ENCODE results near the gene LRCH1. TPM values are rescaled to one million over a fixed set of nuclear protein-coding genes. Genes with fewer than 3 reads are reported as not detected.
A peak's percentile ranks its signal among the peaks of the same experiment; 100 is the strongest.

The LRCH1 gene
- polyA plus RNA-seq, 3 donors: 30.4 to 37.4 (median 34.1) TPM

GRCh38 chr13:46604226-46604990 lies 51.4 kb downstream of the LRCH1 start:
- no peak for DNase-seq (ENCODE audit: extremely low read depth in 1 of 11, low read depth in 9 of 11, low spot score in 4 of 11)

GRCh38 chr13:46605076-46605824 lies 52.3 kb downstream of the LRCH1 start:
- no peak for DNase-seq (ENCODE audit: extremely low read depth in 1 of 11, low read depth in 9 of 11, low spot score in 4 of 11)

GRCh38 chr13:46605825-46606554 lies 53.0 kb downstream of the LRCH1 start:
- DNase-seq (ENCODE audit: extremely low read depth in 1 of 11, low read depth in 9 of 11, low spot score in 4 of 11): no peak

GRCh38 chr13:46606970-46607369 lies 54.0 kb downstream of the LRCH1 start:
- no peak for DNase-seq (ENCODE audit: extremely low read depth in 1 of 11, low read depth in 9 of 11, low spot score in 4 of 11)

GRCh38 chr13:46607768-46608564 lies 55.0 kb downstream of the LRCH1 start:
- no peak for DNase-seq (ENCODE audit: extremely low read depth in 1 of 11, low read depth in 9 of 11, low spot score in 4 of 11)

GRCh38 chr13:46609052-46609451 lies 56.1 kb downstream of the LRCH1 start:
- DNase-seq (ENCODE audit: extremely low read depth in 1 of 11, low read depth in 9 of 11, low spot score in 4 of 11): no peak

- no peak for DNase-seq (ENCODE audit: extremely low read depth in 1 of 11, low read depth in 9 of 11, low spot score in 4 of 11)
Observed at GRCh38 chr13:46609726-46610125, 56.8 kb downstream of the LRCH1 start.

- DNase-seq (ENCODE audit: extremely low read depth in 1 of 11, low read depth in 9 of 11, low spot score in 4 of 11): no peak
Observed at GRCh38 chr13:46612267-46612666, 59.3 kb downstream of the LRCH1 start.

GRCh38 chr13:46613409-46614049 lies 60.6 kb downstream of the LRCH1 start:
- DNase-seq (ENCODE audit: extremely low read depth in 1 of 11, low read depth in 9 of 11, low spot score in 4 of 11): no peak

- no peak for DNase-seq (ENCODE audit: extremely low read depth in 1 of 11, low read depth in 9 of 11, low spot score in 4 of 11)
Observed at GRCh38 chr13:46614582-46614981, 61.6 kb downstream of the LRCH1 start.

- DNase-seq (ENCODE audit: extremely low read depth in 1 of 11, low read depth in 9 of 11, low spot score in 4 of 11): peak in 4 of 11 donors; percentile 50 to 67 (median 62)
Observed at GRCh38 chr13:46615888-46616531, 63.0 kb downstream of the LRCH1 start.

- DNase-seq (ENCODE audit: extremely low read depth in 1 of 11, low read depth in 9 of 11, low spot score in 4 of 11): no peak
Observed at GRCh38 chr13:46617229-46617721, 64.3 kb downstream of the LRCH1 start.

GRCh38 chr13:46617885-46618284 lies 64.9 kb downstream of the LRCH1 start:
- DNase-seq (ENCODE audit: extremely low read depth in 1 of 11, low read depth in 9 of 11, low spot score in 4 of 11): no peak

GRCh38 chr13:46618694-46619254 lies 65.8 kb downstream of the LRCH1 start:
- DNase-seq (ENCODE audit: extremely low read depth in 1 of 11, low read depth in 9 of 11, low spot score in 4 of 11): no peak

- no peak for DNase-seq (ENCODE audit: extremely low read depth in 1 of 11, low read depth in 9 of 11, low spot score in 4 of 11)
Observed at GRCh38 chr13:46620029-46620428, 67.1 kb downstream of the LRCH1 start.

- no peak for DNase-seq (ENCODE audit: extremely low read depth in 1 of 11, low read depth in 9 of 11, low spot score in 4 of 11)
Observed at GRCh38 chr13:46620471-46620870, 67.5 kb downstream of the LRCH1 start.

GRCh38 chr13:46621133-46621532 lies 68.2 kb downstream of the LRCH1 start:
- DNase-seq (ENCODE audit: extremely low read depth in 1 of 11, low read depth in 9 of 11, low spot score in 4 of 11): no peak
